Hepatocyte (in vitro differentiated cells): ENCODE results near the gene CUX1.
"Not testable (repeated sequence)": the region's sequence is repeated elsewhere in the genome, so short reads cannot be mapped to it uniquely, and the experiment has no call there.

ENCODE experiments used
- EZH2 ChIP-seq: fragments of 200-600 bp; sonication (generic); IDR thresholded peaks from 2 replicates; pipeline ENCODE4 v1.6.1; 2016; ENCODE audit warnings: antibody characterized with exemption, mild to moderate bottlenecking, borderline replicate concordance
- TF ChIP-seq, protein P1 (sequence below): fragments of 200-600 bp; sonication (generic); IDR thresholded peaks from 2 replicates; pipeline ENCODE4 v1.5.1; 2016; ENCODE audit warnings: antibody characterized with exemption, mild to moderate bottlenecking; ENCODE audit not compliant: poor library complexity

DNA sequence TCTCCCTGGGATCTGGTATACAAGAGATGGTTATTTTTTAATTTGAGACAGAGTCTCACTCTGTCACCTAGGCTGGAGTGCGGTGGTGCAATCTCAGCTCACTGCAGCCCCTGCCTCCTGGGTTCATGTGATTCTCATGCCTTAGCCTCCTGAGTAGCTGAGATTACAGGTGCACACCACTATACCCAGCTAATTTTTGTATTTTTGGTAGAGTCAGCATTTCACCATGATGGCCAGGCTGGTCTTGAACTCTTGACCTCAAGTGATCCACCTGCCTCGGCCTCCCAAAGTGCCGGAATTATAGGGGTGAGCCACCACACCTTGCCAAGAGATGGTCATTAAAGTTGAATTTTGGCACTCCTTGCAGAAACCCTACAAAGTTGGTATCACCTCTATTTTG, 71.1 kb downstream of the CUX1 start:
- TF ChIP-seq, protein P1, sequence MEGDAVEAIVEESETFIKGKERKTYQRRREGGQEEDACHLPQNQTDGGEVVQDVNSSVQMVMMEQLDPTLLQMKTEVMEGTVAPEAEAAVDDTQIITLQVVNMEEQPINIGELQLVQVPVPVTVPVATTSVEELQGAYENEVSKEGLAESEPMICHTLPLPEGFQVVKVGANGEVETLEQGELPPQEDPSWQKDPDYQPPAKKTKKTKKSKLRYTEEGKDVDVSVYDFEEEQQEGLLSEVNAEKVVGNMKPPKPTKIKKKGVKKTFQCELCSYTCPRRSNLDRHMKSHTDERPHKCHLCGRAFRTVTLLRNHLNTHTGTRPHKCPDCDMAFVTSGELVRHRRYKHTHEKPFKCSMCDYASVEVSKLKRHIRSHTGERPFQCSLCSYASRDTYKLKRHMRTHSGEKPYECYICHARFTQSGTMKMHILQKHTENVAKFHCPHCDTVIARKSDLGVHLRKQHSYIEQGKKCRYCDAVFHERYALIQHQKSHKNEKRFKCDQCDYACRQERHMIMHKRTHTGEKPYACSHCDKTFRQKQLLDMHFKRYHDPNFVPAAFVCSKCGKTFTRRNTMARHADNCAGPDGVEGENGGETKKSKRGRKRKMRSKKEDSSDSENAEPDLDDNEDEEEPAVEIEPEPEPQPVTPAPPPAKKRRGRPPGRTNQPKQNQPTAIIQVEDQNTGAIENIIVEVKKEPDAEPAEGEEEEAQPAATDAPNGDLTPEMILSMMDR = not testable (repeated sequence)
- not testable (repeated sequence) for TF ChIP-seq EZH2
